GM18508 (cell line): ENCODE results near the gene CDK14.

Experiments used
- ATAC-seq: cut with Tn5 transposase; IDR thresholded peaks from one replicate; pipeline ENCODE4 v1.9.1; 2021; ENCODE audit warnings: moderate number of reproducible peaks; ENCODE audit not compliant: insufficient read depth, unreplicated experiment

The CDK14 gene

GRCh38 chr7:91112902-91113341 lies 516.8 kb downstream of the CDK14 start:
- ATAC-seq: no peak

DNA sequence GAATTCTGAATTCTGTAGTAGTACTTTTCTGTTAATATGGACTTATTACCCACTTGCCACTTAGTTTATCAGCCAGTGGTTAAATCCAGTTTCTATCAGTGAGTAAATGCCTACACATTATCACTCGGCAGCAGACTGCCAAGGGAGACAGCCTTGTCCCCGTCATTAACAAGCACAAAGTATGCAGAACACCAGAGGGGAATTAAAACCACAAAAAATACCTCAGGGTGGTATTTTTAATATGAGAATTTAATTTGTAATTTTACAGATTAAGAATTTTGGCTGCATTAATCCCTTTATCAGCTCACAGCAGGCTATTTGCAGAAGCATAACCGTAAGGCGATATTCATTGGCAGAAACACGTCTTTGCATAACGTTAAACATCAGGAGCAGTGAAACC lies 518.1 kb downstream of the CDK14 start:
- ATAC-seq: no peak

GRCh38 chr7:91126762-91127161 lies 530.6 kb downstream of the CDK14 start:
- ATAC-seq: no peak

DNA sequence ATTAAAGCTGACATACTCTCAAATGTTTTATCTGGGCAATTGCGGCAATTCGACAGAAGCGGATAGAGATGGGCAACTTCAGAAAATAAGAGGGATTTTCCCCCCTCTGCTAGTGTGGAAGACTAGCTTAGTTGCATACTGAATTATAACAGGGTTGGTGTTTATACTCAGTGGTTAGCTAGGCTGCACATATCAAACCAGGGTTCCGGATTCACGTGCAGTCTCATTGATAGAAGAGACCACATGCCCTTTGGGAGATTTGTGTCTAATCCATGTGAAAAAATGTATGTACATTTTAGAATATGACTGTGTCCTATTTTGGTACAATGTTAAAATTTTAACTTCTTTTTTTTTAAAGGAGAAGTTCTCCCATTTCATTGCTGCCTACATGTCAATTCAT lies 531.2 kb downstream of the CDK14 start:
- no peak for ATAC-seq

DNA sequence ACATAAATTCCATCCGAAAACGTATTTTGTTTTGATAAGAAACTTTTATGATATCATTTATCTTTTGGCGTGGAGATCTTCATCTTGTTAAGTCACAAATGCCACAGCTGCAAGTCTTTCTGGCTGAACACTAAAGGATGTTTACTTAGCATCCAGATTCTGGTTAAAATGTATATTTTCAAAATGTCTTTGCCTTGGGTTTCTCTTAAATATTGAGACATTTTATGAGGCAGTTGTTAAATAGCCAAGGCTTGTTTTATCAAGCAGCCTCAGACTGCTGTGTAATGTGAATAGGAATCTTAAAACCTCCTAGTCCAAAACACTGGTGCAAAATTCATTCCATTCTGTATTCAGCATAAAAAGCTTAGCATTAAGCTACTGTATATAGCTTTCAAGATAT lies 531.8 kb downstream of the CDK14 start:
- ATAC-seq: no peak

- ATAC-seq: no peak
Observed at GRCh38 chr7:91128683-91129348, 532.7 kb downstream of the CDK14 start.

GRCh38 chr7:91135300-91135699 lies 539.2 kb downstream of the CDK14 start:
- ATAC-seq: no peak

DNA sequence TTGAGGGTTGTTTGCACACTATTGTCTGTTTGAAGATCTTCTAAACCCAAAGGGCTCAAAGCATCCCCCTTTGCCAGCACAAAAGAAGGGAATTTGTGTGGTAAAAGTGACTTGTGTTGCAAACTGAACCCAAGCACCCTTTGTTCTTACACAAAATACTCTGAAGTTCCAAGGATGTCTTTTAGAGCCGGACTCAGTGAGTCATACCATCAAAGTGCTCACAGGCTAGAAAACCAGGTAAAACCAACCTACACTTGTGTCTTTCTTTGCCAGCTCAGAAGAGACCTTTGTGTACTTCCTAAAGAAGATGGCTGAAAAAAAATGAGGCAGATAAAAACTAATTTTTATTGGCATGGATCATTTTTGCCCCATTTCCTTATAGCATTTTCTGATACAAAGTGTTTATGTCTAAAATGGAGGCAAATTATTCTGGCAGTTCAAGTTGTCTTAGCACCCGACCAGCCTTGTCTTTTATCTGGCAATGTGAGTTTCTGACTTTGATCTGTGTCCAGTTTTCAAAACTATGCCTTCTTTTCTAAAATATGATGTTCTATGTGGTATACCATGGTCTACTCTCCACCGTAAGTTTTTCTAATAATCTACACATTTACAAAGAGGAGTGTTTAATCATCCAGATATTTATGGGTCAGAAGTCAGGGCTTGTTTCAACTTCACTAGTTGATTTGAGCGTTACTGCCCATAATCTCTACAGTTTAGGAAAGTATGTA lies 539.7 kb downstream of the CDK14 start:
- ATAC-seq: no peak

DNA sequence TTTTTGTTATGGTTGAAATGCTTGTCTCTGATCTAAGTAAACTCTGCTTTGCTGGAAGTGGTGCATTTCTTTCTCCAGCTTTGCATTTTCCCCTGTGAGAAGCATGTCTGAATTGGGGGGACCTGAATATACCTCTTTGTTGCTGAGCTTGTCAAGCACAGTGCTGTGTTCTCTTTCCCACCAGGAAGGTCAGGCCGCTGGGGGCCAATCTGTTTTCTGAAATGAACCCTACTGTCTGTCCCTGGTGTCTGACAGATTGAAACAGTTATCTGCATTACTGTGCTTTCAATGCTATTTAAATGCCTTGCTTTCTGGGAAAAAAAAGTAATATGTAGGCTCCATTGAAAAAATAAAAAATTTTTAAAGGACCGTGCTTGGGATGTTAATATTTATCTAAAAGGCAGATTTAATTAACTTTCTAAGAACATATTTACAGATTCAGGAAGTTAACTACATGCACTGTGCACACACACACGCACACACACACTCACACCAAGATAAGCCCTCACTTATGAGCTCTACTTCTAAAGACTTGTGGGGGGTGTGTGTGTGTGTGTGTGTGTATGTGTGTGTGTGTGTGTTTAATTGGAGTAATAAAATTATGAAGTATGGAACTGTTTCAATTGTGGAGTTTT lies 541.1 kb downstream of the CDK14 start:
- ATAC-seq: peak; percentile 55

DNA sequence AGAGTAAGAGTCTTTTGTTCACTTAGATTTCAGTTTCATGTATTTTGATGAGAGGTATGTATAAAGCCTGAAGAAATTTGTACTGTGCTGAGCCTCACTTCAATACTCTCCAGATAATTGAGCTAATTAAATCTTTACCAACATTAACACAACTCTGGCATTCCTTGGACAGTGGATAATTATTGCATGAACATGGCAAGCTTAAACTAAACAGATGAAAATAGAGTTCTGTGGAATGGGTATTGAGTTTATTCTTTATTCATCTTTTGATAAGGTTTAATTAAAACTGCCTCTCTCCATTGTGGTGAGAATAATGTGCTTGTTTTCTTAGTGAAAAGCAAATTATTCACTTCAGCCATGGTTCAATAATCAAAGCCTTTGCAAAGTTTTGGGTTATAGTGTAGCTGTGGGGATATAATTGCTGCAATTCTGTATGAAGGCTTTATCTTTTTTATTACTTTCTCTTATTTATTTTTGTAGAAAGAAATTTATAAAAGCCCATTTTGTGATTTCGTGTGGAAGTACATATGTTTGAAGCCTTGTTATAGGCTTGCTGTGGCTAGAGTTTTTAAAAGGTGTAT lies 541.8 kb downstream of the CDK14 start:
- ATAC-seq: no peak

- no peak for ATAC-seq
Observed at GRCh38 chr7:91140286-91140685, 544.2 kb downstream of the CDK14 start.

- ATAC-seq: no peak
Observed at GRCh38 chr7:91140982-91141381, 544.9 kb downstream of the CDK14 start.

DNA sequence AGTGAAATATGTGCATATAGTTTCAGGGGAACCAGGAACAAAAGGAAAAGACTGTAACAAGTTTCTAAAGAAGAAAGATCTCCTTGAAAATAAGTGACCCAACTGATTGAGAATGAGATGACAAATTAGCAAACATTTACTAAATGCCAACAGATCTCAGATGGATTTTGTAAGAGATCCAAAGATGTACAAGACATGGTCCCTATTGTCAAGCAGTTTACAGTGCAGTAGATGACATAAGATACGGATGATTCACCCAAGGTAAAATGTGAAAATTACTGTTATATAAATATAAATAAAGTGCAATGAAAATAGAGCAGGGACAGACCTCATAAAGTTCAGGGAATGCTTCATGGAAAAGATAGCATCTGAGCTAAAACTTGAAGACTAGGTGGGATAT lies 546.6 kb downstream of the CDK14 start:
- no peak for ATAC-seq

DNA sequence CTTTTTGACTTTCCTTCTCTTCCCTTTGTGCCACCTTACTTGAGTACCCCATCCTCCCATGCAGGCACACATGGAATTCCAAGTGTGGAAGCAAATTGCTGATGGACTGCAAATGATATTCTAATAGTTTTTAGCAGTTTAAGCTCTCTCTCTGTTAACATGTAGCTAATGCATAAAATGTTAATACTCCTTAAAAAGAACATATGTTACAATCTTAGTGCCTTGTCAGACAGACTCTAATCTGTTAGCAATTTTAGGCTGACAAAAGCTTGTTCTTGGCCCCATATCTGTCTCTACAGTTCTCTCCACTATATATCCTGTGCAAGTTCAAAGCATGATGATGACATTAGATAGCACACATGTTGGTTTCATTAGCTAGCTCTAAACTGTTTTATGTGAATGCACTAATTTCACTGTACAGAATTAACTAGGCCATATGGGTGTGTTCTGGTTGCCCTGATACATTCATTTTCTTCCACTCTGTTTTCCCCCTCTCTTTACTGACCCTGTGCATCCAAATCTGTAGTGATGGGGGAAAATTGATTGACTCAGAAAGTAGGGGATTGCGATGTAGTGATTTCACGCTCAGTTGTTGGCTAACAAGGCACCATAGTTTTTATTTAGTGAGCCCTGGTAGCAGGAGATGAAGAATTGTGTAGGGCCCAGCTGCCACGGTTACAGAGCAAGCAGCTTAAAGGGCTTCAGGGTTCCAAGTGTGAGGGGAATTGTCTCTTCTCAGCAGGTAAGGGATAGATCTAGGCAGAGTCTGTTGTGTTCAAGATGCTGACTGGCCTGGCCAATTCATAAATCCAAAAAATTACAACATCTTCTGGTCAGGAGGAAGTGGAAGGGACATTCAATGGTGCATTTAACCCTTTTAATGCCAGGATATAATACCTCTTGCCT lies 553.5 kb downstream of the CDK14 start:
- ATAC-seq: no peak

GRCh38 chr7:91151916-91152315 lies 555.8 kb downstream of the CDK14 start:
- ATAC-seq: no peak

- no peak for ATAC-seq
Observed at GRCh38 chr7:91156316-91157185, 560.4 kb downstream of the CDK14 start.

- no peak for ATAC-seq
Observed at GRCh38 chr7:91157579-91158320, 561.6 kb downstream of the CDK14 start.

GRCh38 chr7:91162436-91162835 lies 566.3 kb downstream of the CDK14 start:
- ATAC-seq: no peak

DNA sequence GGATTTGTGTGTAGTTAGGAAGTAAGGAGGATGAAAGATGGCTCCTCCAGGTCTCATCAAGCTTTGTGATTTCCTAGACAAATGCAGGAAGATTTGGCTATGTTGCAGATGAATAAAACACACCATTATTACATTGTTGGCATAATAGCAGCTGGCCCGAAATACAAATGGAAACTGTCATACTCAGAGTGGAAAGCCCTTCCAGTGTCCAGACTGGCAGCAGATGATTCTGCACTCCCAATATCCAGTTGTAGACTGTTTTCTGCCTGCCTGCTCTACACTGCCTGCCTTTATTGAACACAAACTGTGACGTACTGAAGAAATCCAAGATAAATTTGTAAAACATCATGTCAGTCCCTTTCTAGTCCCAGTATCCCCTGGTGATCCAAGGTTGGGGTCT lies 568.4 kb downstream of the CDK14 start:
- ATAC-seq: no peak
